WTC11 (cell line): ENCODE results near the gene LCLAT1. TPM values are rescaled to one million over a fixed set of nuclear protein-coding genes. Genes with fewer than 3 reads are reported as not detected.

Experiments used
- ATAC-seq: fragments of 200-7000 bp; cut with Tn5 transposase; 2 replicates; pipeline ENCODE4 v1.10.0; 2021; ENCODE audit warnings: mild to moderate bottlenecking, moderate library complexity
- CTCF ChIA-PET: fragments of 300-600 bp; sonication (Branson Sonifier 250); formaldehyde crosslinking; loops from one replicate; lab custom pipeline; 2021; ENCODE audit warnings: antibody characterized with exemption; lab: Charles Lee
- POLR2A ChIA-PET: fragments of 350-600 bp; sonication (Branson Sonifier 250); formaldehyde crosslinking; loops from one replicate; lab custom pipeline; 2021; ENCODE audit warnings: antibody characterized with exemption; lab: Charles Lee
- DNase-seq: peaks from one replicate; pipeline ENCODE4 v3.0.0; 2021; ENCODE audit warnings: low spot score
- H3K27ac Mint-ChIP-seq: 2 replicates; pipeline ENCODE4 v1.8.0; 2021; ENCODE audit warnings: mixed read lengths
- H3K27me3 Mint-ChIP-seq: 2 replicates; pipeline ENCODE4 v1.8.0; 2021; ENCODE audit warnings: low read depth, mild to moderate bottlenecking, moderate library complexity, mixed read lengths
- H3K36me3 Mint-ChIP-seq: 2 replicates; pipeline ENCODE4 v1.8.0; 2021; ENCODE audit warnings: mixed read lengths
- H3K4me1 Mint-ChIP-seq: 2 replicates; pipeline ENCODE4 v1.8.0; 2022; ENCODE audit warnings: mixed read lengths
- H3K4me3 Mint-ChIP-seq: 2 replicates; pipeline ENCODE4 v1.8.0; 2021; ENCODE audit warnings: mild to moderate bottlenecking, moderate library complexity, mixed read lengths
- H3K9me3 Mint-ChIP-seq: 2 replicates; pipeline ENCODE4 v1.8.0; 2021; ENCODE audit warnings: mixed read lengths
- ARID4B ChIP-seq: sonication (generic); formaldehyde crosslinking; IDR thresholded peaks from 2 replicates; pipeline ENCODE4 v1.8.0; 2023; ENCODE audit warnings: missing genetic modification reagents, mild to moderate bottlenecking, borderline replicate concordance
- ATF1 ChIP-seq: sonication (generic); formaldehyde crosslinking; IDR thresholded peaks from 2 replicates; pipeline ENCODE4 v1.8.1; 2023; ENCODE audit warnings: mild to moderate bottlenecking, moderate library complexity, missing genetic modification reagents
- ATF3 ChIP-seq: sonication (generic); formaldehyde crosslinking; conservative IDR thresholded peaks from 2 replicates; pipeline ENCODE4 v1.8.1; 2022; ENCODE audit warnings: mild to moderate bottlenecking, missing genetic modification reagents
- ATF6 ChIP-seq: sonication (generic); formaldehyde crosslinking; IDR thresholded peaks from 2 replicates; pipeline ENCODE4 v1.8.1; 2023; ENCODE audit warnings: mild to moderate bottlenecking, missing genetic modification reagents
- CDX4 ChIP-seq: fragments of 250-450 bp; sonication (Bioruptor Pico); IDR thresholded peaks from 2 replicates; pipeline ENCODE4 v1.9.0; 2021; ENCODE audit warnings: moderate library complexity, mild to moderate bottlenecking, inconsistent platforms, borderline replicate concordance
- E2F4 ChIP-seq: sonication (generic); formaldehyde crosslinking; IDR thresholded peaks from 2 replicates; pipeline ENCODE4 v1.8.1; 2022; ENCODE audit warnings: low read depth, mild to moderate bottlenecking, moderate library complexity, missing genetic modification reagents, borderline replicate concordance
- ERG ChIP-seq: fragments of 250-450 bp; sonication (Bioruptor Pico); IDR thresholded peaks from 2 replicates; pipeline ENCODE4 v1.8.0; 2021; ENCODE audit warnings: mild to moderate bottlenecking
- ESRRA ChIP-seq: sonication (generic); formaldehyde crosslinking; IDR thresholded peaks from 2 replicates; pipeline ENCODE4 v1.8.1; 2022; ENCODE audit warnings: mild to moderate bottlenecking, missing genetic modification reagents, borderline replicate concordance
- ETV6 ChIP-seq: sonication (generic); formaldehyde crosslinking; IDR thresholded peaks from 2 replicates; pipeline ENCODE4 v1.8.1; 2022; ENCODE audit warnings: mild to moderate bottlenecking, missing genetic modification reagents
- IRF2 ChIP-seq: sonication (generic); formaldehyde crosslinking; IDR thresholded peaks from 2 replicates; pipeline ENCODE4 v1.8.0; 2022; ENCODE audit warnings: low read depth, missing genetic modification reagents, borderline replicate concordance
- JAZF1 ChIP-seq: fragments of 250-450 bp; sonication (Bioruptor Pico); IDR thresholded peaks from 2 replicates; pipeline ENCODE4 v1.9.0; 2021; ENCODE audit warnings: moderate library complexity, mild to moderate bottlenecking, inconsistent platforms
- JUN ChIP-seq: sonication (generic); formaldehyde crosslinking; IDR thresholded peaks from 2 replicates; pipeline ENCODE4 v1.8.0; 2023; ENCODE audit warnings: mild to moderate bottlenecking, missing genetic modification reagents
- MAX ChIP-seq: sonication (generic); formaldehyde crosslinking; IDR thresholded peaks from 2 replicates; pipeline ENCODE4 v1.8.0; 2022; ENCODE audit warnings: mild to moderate bottlenecking, missing genetic modification reagents
- MXD4 ChIP-seq: fragments of 250-450 bp; sonication (Bioruptor Pico); IDR thresholded peaks from 2 replicates; pipeline ENCODE4 v1.8.0; 2021; ENCODE audit warnings: mild to moderate bottlenecking, moderate library complexity, borderline replicate concordance
- RORB ChIP-seq: fragments of 250-450 bp; sonication (Bioruptor Pico); IDR thresholded peaks from 2 replicates; pipeline ENCODE4 v1.9.0; 2021; ENCODE audit warnings: mild to moderate bottlenecking
- SMAD4 ChIP-seq: sonication (generic); formaldehyde crosslinking; IDR thresholded peaks from 2 replicates; pipeline ENCODE4 v1.8.0; 2022; ENCODE audit warnings: mild to moderate bottlenecking, missing genetic modification reagents
- SOX15 ChIP-seq: fragments of 250-450 bp; sonication (Bioruptor Pico); IDR thresholded peaks from 2 replicates; pipeline ENCODE4 v1.9.0; 2021; ENCODE audit warnings: mild to moderate bottlenecking
- TCF7 ChIP-seq: sonication (generic); formaldehyde crosslinking; IDR thresholded peaks from 2 replicates; pipeline ENCODE4 v1.8.0; 2022; ENCODE audit warnings: mild to moderate bottlenecking, low read depth, missing genetic modification reagents, moderate library complexity
- TEAD4 ChIP-seq: sonication (generic); formaldehyde crosslinking; IDR thresholded peaks from 2 replicates; pipeline ENCODE4 v1.8.0; 2022; ENCODE audit warnings: mild to moderate bottlenecking, missing genetic modification reagents
- ZNF121 ChIP-seq: sonication (generic); formaldehyde crosslinking; IDR thresholded peaks from 2 replicates; pipeline ENCODE4 v1.8.0; 2023; ENCODE audit warnings: missing genetic modification reagents
- ZNF396 ChIP-seq: fragments of 250-450 bp; sonication (Bioruptor Pico); IDR thresholded peaks from 2 replicates; pipeline ENCODE4 v1.8.0; 2021; ENCODE audit warnings: mild to moderate bottlenecking, moderate library complexity, borderline replicate concordance
- ZNF671 ChIP-seq: fragments of 250-450 bp; sonication (Bioruptor Pico); IDR thresholded peaks from 2 replicates; pipeline ENCODE4 v1.8.0; 2021; ENCODE audit warnings: mild to moderate bottlenecking
- total RNA-seq: library from RNA; stranded (reverse); gene quantifications from 3 replicates; pipeline ENCODE4 v1.2.3, GENCODE V29; 2021

LCLAT1 gene
- total RNA-seq, 1 experiment from 2014 or later: 22.3 TPM

- TF ChIP-seq E2F4 (CRISPR knock-in tag) (no peak), CDX4 (no peak), MAX (CRISPR knock-in tag) (no peak), ARID4B (CRISPR knock-in tag) (no peak), ESRRA (CRISPR knock-in tag) (no peak)
- TF ChIP-seq, all 79 proteins: peak for 0
Measured at GRCh38 chr2:30412047-30412683, 34.9 kb upstream of the LCLAT1 start (continued).

- no peak for DNase-seq
- CTCF ChIA-PET: interaction anchor here (1.5 kb wide), 1 partner anchor 299 kb away, joined by 4 read pairs; no protein-coding TSS in a partner anchor
- ATAC-seq: no peak
- Mint-ChIP-seq H3K4me3 (no peak overlapping the region), H3K27ac (no peak overlapping the region), H3K9me3 (no peaks in the 10 kb centered on the region), H3K4me1 (peaks cover 21% of the 10 kb centered on the region), H3K36me3 (no peaks in the 10 kb centered on the region), H3K27me3 (peaks cover 8% of the 10 kb centered on the region)
- POLR2A ChIA-PET: no interaction called here
- no peak for TF ChIP-seq ZNF671 (CRISPR knock-in tag)
- TF ChIP-seq JUN: no peak
- no peak for TF ChIP-seq SMAD4 (CRISPR knock-in tag)
- no peak for TF ChIP-seq ZNF396
- no peak for TF ChIP-seq MXD4
- no peak for TF ChIP-seq ESRRA (CRISPR knock-in tag)
- no peak for TF ChIP-seq ETV6 (CRISPR knock-in tag)
- TF ChIP-seq ATF3 (CRISPR knock-in tag): no peak
- TF ChIP-seq ATF6: no peak
- TF ChIP-seq TCF7 (CRISPR knock-in tag): no peak
- TF ChIP-seq JAZF1 (CRISPR knock-in tag): no peak
- TF ChIP-seq ERG (CRISPR knock-in tag): no peak
- no peak for TF ChIP-seq ATF1
- no peak for TF ChIP-seq SOX15 (CRISPR knock-in tag)
- TF ChIP-seq TEAD4 (CRISPR knock-in tag): no peak
- no peak for TF ChIP-seq ZNF121 (CRISPR knock-in tag)
- TF ChIP-seq IRF2 (CRISPR knock-in tag): no peak
- TF ChIP-seq RORB (CRISPR knock-in tag): no peak
Measured at GRCh38 chr2:30412684-30413570, 34.1 kb upstream of the LCLAT1 start.
